ENCODE data around the gene MYOF. TPM values are rescaled to one million over a fixed set of nuclear protein-coding genes. Genes with fewer than 3 reads are reported as not detected.
A peak's percentile ranks its signal among the peaks of the same experiment; 100 is the strongest.

Gene MYOF
- total RNA-seq, 1 donor from 2014 or later = 13.4 TPM

DNA sequence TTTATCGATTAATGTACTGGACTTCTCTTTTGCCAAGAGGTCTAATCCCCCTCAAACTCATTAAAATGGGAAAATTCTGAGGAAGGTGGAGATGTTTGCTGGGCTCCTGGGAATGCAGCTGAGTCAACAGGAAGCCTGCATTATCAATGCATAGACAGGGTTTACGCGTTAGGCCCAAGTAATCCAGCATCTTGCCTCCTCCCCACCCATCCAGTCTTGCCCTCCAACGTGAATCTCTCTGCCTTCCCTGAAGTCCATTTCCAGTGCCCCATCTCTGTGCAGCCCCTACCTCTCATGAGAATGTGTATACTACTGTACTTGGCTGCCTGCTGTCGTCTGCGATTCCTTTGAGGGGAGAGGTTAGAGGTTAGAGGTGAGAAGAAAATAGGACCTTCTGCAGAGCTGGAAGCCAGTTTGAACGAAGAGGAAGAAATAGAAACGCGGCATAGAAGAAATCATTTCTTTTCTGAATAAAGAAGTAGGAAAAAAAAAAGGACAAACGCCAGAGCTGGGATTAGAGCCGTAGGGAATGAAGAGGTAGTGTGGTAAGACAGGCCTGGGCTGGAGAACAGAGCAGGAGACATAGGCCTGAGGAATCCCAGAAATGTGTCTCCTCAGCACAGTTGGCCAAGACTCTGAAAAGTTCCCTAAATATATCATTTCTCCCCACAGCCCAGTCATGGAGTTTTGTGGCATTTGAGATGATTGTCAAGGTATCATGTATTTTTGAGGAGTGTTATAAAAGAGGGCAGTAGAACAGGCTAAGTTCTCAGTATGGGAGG lies 75.6 kb downstream of the MYOF start:
- Mint-ChIP-seq H3K9me3 (no peaks in the 10 kb centered on the region), H3K4me1 (ENCODE audit: low read depth) (peaks cover 13% of the 10 kb centered on the region), H3K4me3 (no peak overlapping the region), H3K27ac (no peak overlapping the region), H3K27me3 (ENCODE audit: insufficient read depth) (no peaks in the 10 kb centered on the region), H3K36me3 (ENCODE audit: low read depth) (peaks cover 4% of the 10 kb centered on the region)
- no peak for DNase-seq (ENCODE audit: low spot score)
- intact Hi-C loops (cut with micrococcal nuclease) = no loop called here

DNA sequence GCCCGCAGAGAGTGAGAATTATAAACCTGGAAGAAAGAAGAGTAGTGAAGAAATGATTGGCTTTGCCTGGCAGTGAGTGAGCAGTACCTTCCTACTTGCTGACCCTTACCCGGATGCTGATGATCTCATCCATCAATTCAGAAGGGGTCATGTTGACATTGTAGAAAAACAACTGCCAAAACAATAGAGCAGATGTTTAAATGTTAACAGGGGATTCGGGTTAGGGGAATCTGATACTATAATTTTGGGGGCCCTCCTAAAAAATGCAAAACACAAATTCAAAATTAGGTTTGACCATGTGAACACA lies 78.1 kb downstream of the MYOF start:
- no peak for DNase-seq (ENCODE audit: low spot score)
- intact Hi-C loops (cut with micrococcal nuclease) = no loop called here
- H3K27ac Mint-ChIP-seq = no peak overlapping the region
- no peaks in the 10 kb centered on the region for H3K27me3 Mint-ChIP-seq (ENCODE audit: insufficient read depth)
- no peaks in the 10 kb centered on the region for H3K9me3 Mint-ChIP-seq
- no peak overlapping the region for H3K4me3 Mint-ChIP-seq
- no peaks in the 10 kb centered on the region for H3K36me3 Mint-ChIP-seq (ENCODE audit: low read depth)
- H3K4me1 Mint-ChIP-seq (ENCODE audit: low read depth) = no peaks in the 10 kb centered on the region

GRCh38 chr10:93403152-93404047 lies 78.7 kb downstream of the MYOF start:
- no peak overlapping the region for H3K27ac Mint-ChIP-seq
- no peak overlapping the region for H3K4me3 Mint-ChIP-seq
- intact Hi-C loops (cut with micrococcal nuclease) = no loop called here
- H3K9me3 Mint-ChIP-seq = no peaks in the 10 kb centered on the region
- H3K36me3 Mint-ChIP-seq (ENCODE audit: low read depth) = no peaks in the 10 kb centered on the region
- H3K4me1 Mint-ChIP-seq (ENCODE audit: low read depth) = no peaks in the 10 kb centered on the region
- DNase-seq (ENCODE audit: low spot score) = no peak
- H3K27me3 Mint-ChIP-seq (ENCODE audit: insufficient read depth) = no peaks in the 10 kb centered on the region

DNA sequence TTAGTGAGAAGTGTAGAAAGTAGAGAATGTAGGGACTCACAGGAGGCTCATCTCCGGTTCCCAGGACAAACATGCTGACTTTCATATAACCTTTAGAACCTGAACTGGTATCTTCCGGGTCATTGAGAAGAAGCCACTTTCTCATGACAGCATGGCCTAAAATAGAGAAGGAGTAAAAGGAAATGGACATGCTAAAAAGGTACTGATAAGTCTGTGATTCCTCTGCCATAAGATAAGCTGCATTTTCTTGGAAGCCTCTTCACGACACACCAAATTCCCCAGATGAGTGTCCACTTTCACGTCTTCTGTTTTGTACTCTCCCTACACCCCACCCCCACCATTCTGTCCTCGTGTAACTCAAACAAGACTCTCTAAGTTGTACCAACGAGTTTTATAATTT lies 79.9 kb downstream of the MYOF start:
- Mint-ChIP-seq H3K27me3 (ENCODE audit: insufficient read depth) (no peaks in the 10 kb centered on the region), H3K36me3 (ENCODE audit: low read depth) (no peaks in the 10 kb centered on the region), H3K9me3 (no peaks in the 10 kb centered on the region), H3K4me3 (no peak overlapping the region), H3K4me1 (ENCODE audit: low read depth) (no peaks in the 10 kb centered on the region), H3K27ac (no peak overlapping the region)
- intact Hi-C loops (cut with micrococcal nuclease) = no loop called here
- DNase-seq (ENCODE audit: low spot score) = no peak

DNA sequence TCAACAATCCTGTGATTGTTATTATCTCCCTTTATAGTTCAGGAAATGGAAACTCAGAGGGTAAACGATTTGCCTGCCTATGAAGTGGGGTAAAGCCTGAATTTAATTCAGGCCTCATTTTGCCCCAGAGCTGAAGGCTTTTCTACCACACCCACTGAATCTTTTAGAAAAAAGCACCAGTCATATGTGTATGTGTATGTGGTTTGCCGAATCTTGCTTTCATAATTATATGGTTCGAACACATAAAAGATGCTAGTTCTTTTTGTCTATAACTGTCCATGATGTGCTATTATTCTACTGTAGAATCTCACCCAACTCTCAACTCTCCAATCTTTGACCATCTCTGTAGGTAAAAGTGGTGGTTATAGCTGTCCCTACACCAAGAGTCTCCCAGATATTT lies 83.6 kb downstream of the MYOF start:
- intact Hi-C loops (cut with micrococcal nuclease) = no loop called here
- H3K9me3 Mint-ChIP-seq = no peaks in the 10 kb centered on the region
- H3K27ac Mint-ChIP-seq = no peak overlapping the region
- H3K36me3 Mint-ChIP-seq (ENCODE audit: low read depth) = no peaks in the 10 kb centered on the region
- H3K4me3 Mint-ChIP-seq = no peak overlapping the region
- H3K27me3 Mint-ChIP-seq (ENCODE audit: insufficient read depth) = no peaks in the 10 kb centered on the region
- no peak for DNase-seq (ENCODE audit: low spot score)
- no peaks in the 10 kb centered on the region for H3K4me1 Mint-ChIP-seq (ENCODE audit: low read depth)

- Mint-ChIP-seq H3K36me3 (ENCODE audit: low read depth) (no peaks in the 10 kb centered on the region), H3K27ac (no peak overlapping the region), H3K4me3 (no peak overlapping the region), H3K9me3 (no peaks in the 10 kb centered on the region), H3K4me1 (ENCODE audit: low read depth) (no peaks in the 10 kb centered on the region), H3K27me3 (ENCODE audit: insufficient read depth) (no peaks in the 10 kb centered on the region)
- no peak for DNase-seq (ENCODE audit: low spot score)
- intact Hi-C loops (cut with micrococcal nuclease) = no loop called here
Observed at GRCh38 chr10:93397020-93397419, 85.1 kb downstream of the MYOF start.

GRCh38 chr10:93393211-93393610 lies 88.9 kb downstream of the MYOF start:
- H3K4me3 Mint-ChIP-seq = no peak overlapping the region
- intact Hi-C loops (cut with micrococcal nuclease) = no loop called here
- peaks cover 6% of the 10 kb centered on the region for H3K4me1 Mint-ChIP-seq (ENCODE audit: low read depth)
- DNase-seq (ENCODE audit: low spot score) = no peak
- no peaks in the 10 kb centered on the region for H3K9me3 Mint-ChIP-seq
- no peaks in the 10 kb centered on the region for H3K36me3 Mint-ChIP-seq (ENCODE audit: low read depth)
- H3K27ac Mint-ChIP-seq = no peak overlapping the region
- no peaks in the 10 kb centered on the region for H3K27me3 Mint-ChIP-seq (ENCODE audit: insufficient read depth)

DNA sequence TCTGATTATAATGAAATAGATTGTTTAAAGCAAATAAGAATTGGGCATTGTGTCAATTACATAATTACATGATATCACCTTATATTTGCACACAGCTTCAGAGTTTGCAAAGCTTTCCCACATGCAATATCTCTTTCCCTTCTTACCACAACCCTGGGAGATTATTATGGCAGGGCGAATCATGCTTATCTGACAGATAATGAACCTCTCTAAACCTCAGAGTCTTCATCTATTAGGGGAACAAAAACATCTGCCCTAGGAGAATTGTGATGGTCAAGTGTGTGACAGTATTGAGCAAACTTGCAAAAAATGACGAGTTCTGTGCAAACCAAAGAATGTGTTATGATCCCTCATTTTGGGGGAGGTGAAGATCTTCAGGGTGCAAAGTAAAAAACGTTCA lies 90.0 kb downstream of the MYOF start:
- Mint-ChIP-seq H3K4me1 (ENCODE audit: low read depth) (peaks cover 14% of the 10 kb centered on the region), H3K4me3 (no peak overlapping the region), H3K27ac (no peak overlapping the region), H3K9me3 (no peaks in the 10 kb centered on the region), H3K36me3 (ENCODE audit: low read depth) (peaks cover 2% of the 10 kb centered on the region), H3K27me3 (ENCODE audit: insufficient read depth) (no peaks in the 10 kb centered on the region)
- DNase-seq (ENCODE audit: low spot score) = no peak
- intact Hi-C loops (cut with micrococcal nuclease) = no loop called here

DNA sequence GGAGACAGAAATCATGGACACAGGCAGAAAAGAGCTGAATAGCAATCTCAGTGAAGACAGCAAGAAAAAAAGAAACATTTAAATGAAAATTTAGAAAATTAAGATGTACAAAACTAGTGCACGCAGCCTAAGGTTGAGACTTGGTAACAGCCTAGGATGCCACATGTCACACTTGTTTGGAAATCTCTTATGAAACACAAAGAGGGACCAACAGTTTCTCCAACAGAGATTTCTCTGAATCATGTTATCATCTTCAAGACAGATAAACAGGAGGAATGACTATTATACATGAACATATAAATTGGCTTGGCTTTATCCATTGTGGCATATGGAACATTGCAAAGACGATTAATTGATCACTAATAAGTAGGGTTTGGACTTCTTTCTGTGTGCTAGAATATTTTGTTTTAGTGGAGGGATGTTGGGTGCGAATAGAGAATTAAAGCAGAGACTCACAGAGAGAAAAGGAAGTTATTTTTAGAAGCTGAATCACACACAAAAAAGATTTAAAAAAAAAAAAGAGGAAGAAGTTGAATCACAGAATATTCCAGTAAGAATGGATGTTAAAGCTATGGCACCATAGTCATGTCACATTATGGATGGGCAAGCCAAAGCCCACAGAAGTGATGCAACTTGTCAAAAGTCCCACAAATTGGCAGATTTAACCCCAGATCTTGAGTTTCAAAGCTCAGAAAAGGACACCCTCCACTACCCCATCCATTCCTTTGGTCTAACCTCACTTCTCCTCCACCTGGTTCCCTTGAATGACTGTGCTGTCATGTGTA lies 91.6 kb downstream of the MYOF start:
- no peaks in the 10 kb centered on the region for H3K9me3 Mint-ChIP-seq

GRCh38 chr10:93386631-93387369 lies 95.3 kb downstream of the MYOF start:
- Mint-ChIP-seq H3K4me3 (peak overlapping the region; percentile 40), H3K27me3 (ENCODE audit: insufficient read depth) (no peaks in the 10 kb centered on the region), H3K4me1 (ENCODE audit: low read depth) (peaks cover 37% of the 10 kb centered on the region), H3K9me3 (no peaks in the 10 kb centered on the region), H3K36me3 (ENCODE audit: low read depth) (peaks cover 7% of the 10 kb centered on the region), H3K27ac (peak overlapping the region; percentile 84)
- peak; percentile 14 for DNase-seq (ENCODE audit: low spot score)
- intact Hi-C loops (cut with micrococcal nuclease) = no loop called here

More for the DNA sequence above, 91.6 kb downstream of the MYOF start:
- Mint-ChIP-seq H3K27ac (no peak overlapping the region), H3K36me3 (ENCODE audit: low read depth) (peaks cover 7% of the 10 kb centered on the region), H3K4me3 (no peak overlapping the region), H3K4me1 (ENCODE audit: low read depth) (peaks cover 27% of the 10 kb centered on the region), H3K27me3 (ENCODE audit: insufficient read depth) (no peaks in the 10 kb centered on the region)
- no peak for DNase-seq (ENCODE audit: low spot score)
- intact Hi-C loops (cut with micrococcal nuclease) = no loop called here

- no peak overlapping the region for H3K27ac Mint-ChIP-seq
- H3K27me3 Mint-ChIP-seq (ENCODE audit: insufficient read depth) = no peaks in the 10 kb centered on the region
- H3K4me3 Mint-ChIP-seq = no peak overlapping the region
- no peak for DNase-seq (ENCODE audit: low spot score)
- H3K9me3 Mint-ChIP-seq = no peaks in the 10 kb centered on the region
- H3K4me1 Mint-ChIP-seq (ENCODE audit: low read depth) = peaks cover 36% of the 10 kb centered on the region
- intact Hi-C loops (cut with micrococcal nuclease) = no loop called here
- H3K36me3 Mint-ChIP-seq (ENCODE audit: low read depth) = peaks cover 9% of the 10 kb centered on the region
Observed at GRCh38 chr10:93385345-93385744, 96.8 kb downstream of the MYOF start.

DNA sequence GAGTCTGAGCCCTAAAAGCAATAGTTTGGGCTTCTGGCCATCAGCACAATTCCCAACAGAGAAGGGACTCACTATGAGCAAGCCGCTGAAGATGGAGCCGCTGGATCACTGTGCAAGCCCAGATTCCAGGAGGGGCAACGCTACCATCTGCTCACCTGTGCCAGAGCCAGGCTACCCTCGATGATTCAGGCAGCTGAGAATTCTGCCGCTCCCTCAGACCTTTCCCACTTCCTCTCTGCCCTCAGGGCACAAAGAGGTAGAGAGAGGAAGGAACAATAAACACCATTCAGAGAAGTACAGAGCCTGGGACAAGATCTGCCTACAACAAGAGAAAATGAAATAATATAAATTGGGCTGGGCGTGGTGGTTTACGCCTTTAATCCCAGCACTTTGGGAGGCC lies 98.1 kb downstream of the MYOF start:
- DNase-seq (ENCODE audit: low spot score) = no peak
- no peaks in the 10 kb centered on the region for H3K27me3 Mint-ChIP-seq (ENCODE audit: insufficient read depth)
- H3K36me3 Mint-ChIP-seq (ENCODE audit: low read depth) = peaks cover 9% of the 10 kb centered on the region
- no peak overlapping the region for H3K27ac Mint-ChIP-seq
- no peak overlapping the region for H3K4me3 Mint-ChIP-seq
- peaks cover 48% of the 10 kb centered on the region for H3K4me1 Mint-ChIP-seq (ENCODE audit: low read depth)
- H3K9me3 Mint-ChIP-seq = no peaks in the 10 kb centered on the region
- intact Hi-C loops (cut with micrococcal nuclease) = no loop called here
